Gastrocnemius medialis (tissue), 4 donors: ENCODE results near the gene DRGX. TPM values are rescaled to one million over a fixed set of nuclear protein-coding genes. Genes with fewer than 3 reads are reported as not detected.

Experiments
- ATAC-seq, 2 donors: fragments of 150-250 bp; one replicate each; pipeline ENCODE4 v1.9.1; 2016
- DNase-seq, 2 donors: peaks; one replicate each; pipeline ENCODE4 v3.0.0-alpha.2; 2019
- H3K27ac ChIP-seq, 4 donors: fragments of 200-600 bp; sonication (generic); 1 replicate in 1 of 4; 2 replicates in 3 of 4; pipeline ENCODE4 v1.5.1; 2016 to 2018; ENCODE audit warnings: mild to moderate bottlenecking in 2 of 4, moderate library complexity in 1 of 4
- H3K27me3 ChIP-seq, 3 donors: fragments of 200-600 bp; sonication (generic) in 2 of 3; 1 replicate in 1 of 3; 2 replicates in 2 of 3; pipeline versions ENCODE4 v1.5.1 to v1.6.0; 2016 to 2019; ENCODE audit warnings: mild to moderate bottlenecking in 1 of 3, moderate library complexity in 1 of 3
- H3K36me3 ChIP-seq, 2 donors: fragments of 200-600 bp; sonication (generic) in 1 of 2; one replicate each; pipeline ENCODE4 v1.5.1; 2017 to 2018
- H3K4me1 ChIP-seq, 2 donors: fragments of 200-600 bp; sonication (generic) in 1 of 2; one replicate each; pipeline ENCODE4 v1.5.1; 2016 to 2017; ENCODE audit warnings: mild to moderate bottlenecking in 2 of 2
- H3K4me3 ChIP-seq, 4 donors: fragments of 200-600 bp; sonication (generic) in 3 of 4; 1 replicate in 1 of 4; 2 replicates in 3 of 4; pipeline ENCODE4 v1.5.1; 2016 to 2019; ENCODE audit warnings: mild to moderate bottlenecking in 2 of 4
- H3K9me3 ChIP-seq, 3 donors: fragments of 200-600 bp; sonication (generic) in 2 of 3; 1 replicate in 1 of 3; 2 replicates in 2 of 3; pipeline ENCODE4 v1.5.1; 2016 to 2019
- POLR2A ChIP-seq, 2 donors: fragments of 450-650 bp; IDR thresholded peaks; one replicate each; pipeline ENCODE4 v1.6.1; 2017; ENCODE audit warnings: antibody characterized with exemption in 2 of 2, mild to moderate bottlenecking in 2 of 2, moderate library complexity in 2 of 2
- in situ Hi-C, 4 donors: fragments of 200-750 bp; cut with MboI; loops; one replicate each; pipeline versions ENCODE4 v1.15.0 to v1.8.0; 2017; ENCODE audit warnings: low sequenced_read_pairs in 4 of 4
- intact Hi-C: fragments of 100-400 bp; cut with DNase I; formaldehyde crosslinking; loops from one replicate; pipeline ENCODE4 v1.15.1; 2023; ENCODE audit warnings: low total_unique reads
- total RNA-seq, 4 donors: library from RNA; depleted of rRNA; stranded (reverse); fragments of >200 nt; gene quantifications; one replicate each; pipeline versions ENCODE4 v1.1.0 to v1.2.3, GENCODE V29; 2016
- TF ChIP-seq, protein P1 (sequence below), 5 experiments: fragments of 450-650 bp in 3 of 5; fragments of 200-600 bp in 2 of 5; sonication (generic) in 2 of 5; IDR thresholded peaks in 4 of 5; conservative IDR thresholded peaks in 1 of 5; 1 replicate in 4 of 5; 2 replicates in 1 of 5; pipeline ENCODE4 v1.5.1; 2016 to 2019; ENCODE audit warnings: antibody characterized with exemption in 5 of 5, mild to moderate bottlenecking in 3 of 5, moderate library complexity in 3 of 5

The DRGX gene
- total RNA-seq, 4 donors from 2014 or later: not detected

DNA sequence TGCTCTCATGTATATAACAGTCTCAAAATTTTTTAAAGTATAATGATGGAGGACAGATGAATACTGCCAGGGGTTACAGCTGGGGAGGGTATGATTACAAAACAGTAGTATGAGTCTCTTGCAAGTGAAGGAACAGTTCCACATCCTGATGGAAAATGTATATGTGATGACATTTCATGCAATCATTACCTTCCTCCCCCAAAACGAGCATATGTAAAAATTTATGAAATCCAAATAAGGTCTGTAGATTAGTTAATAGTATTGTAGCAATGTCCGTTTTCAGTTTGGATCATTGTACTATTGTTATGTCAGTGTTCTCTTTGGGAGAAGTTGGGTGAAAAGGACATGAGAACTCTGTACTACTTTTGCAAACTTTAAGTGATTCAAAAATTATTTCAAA is 38.0 kb downstream of the DRGX start:
- intact Hi-C loops (no loop called here), in situ Hi-C loops (loop anchor here in 1 of 4 donors (25.0 kb wide), 1 partner anchor 371 kb away; no protein-coding TSS in a partner anchor)
- H3K36me3 ChIP-seq: no peaks in the 10 kb centered on the region
- no peaks in the 10 kb centered on the region for H3K9me3 ChIP-seq
- ATAC-seq (no peak), DNase-seq (no peak)
- no peak overlapping the region for H3K4me3 ChIP-seq
- TF ChIP-seq POLR2A (IDR thresholded peaks at IDR 0.05): no peak
- TF ChIP-seq, protein P1, sequence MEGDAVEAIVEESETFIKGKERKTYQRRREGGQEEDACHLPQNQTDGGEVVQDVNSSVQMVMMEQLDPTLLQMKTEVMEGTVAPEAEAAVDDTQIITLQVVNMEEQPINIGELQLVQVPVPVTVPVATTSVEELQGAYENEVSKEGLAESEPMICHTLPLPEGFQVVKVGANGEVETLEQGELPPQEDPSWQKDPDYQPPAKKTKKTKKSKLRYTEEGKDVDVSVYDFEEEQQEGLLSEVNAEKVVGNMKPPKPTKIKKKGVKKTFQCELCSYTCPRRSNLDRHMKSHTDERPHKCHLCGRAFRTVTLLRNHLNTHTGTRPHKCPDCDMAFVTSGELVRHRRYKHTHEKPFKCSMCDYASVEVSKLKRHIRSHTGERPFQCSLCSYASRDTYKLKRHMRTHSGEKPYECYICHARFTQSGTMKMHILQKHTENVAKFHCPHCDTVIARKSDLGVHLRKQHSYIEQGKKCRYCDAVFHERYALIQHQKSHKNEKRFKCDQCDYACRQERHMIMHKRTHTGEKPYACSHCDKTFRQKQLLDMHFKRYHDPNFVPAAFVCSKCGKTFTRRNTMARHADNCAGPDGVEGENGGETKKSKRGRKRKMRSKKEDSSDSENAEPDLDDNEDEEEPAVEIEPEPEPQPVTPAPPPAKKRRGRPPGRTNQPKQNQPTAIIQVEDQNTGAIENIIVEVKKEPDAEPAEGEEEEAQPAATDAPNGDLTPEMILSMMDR (IDR thresholded peaks at IDR 0.05 in 4 of 5, conservative IDR thresholded peaks at IDR 0.05 in 1 of 5): no peak
- no peak overlapping the region for H3K27ac ChIP-seq
- no peaks in the 10 kb centered on the region for H3K27me3 ChIP-seq
- H3K4me1 ChIP-seq: no peaks in the 10 kb centered on the region

DNA sequence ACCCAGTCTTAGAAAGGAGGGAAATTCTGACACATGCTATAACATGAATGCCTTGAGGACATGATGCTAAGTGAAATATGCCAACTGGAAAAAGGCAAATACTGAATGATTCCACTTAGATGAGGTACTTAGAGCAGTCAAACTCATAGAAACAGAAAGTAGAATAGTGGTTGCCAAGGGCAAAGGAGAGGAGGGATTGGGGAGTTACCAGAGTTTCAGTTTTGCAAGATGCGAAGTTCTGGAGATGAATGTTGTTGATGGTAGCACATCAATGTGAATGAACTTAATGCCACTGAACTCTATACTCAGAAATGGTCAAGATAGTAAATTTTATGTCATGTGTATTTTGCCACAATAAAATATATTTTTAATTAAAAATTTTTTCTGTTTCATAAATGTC is 38.9 kb downstream of the DRGX start:
- no peaks in the 10 kb centered on the region for H3K36me3 ChIP-seq
- H3K4me3 ChIP-seq: no peak overlapping the region
- H3K4me1 ChIP-seq: no peaks in the 10 kb centered on the region
- H3K27me3 ChIP-seq: no peaks in the 10 kb centered on the region
- DNase-seq: no peak
- ATAC-seq: no peak
- intact Hi-C loops (no loop called here), in situ Hi-C loops (loop anchor here in 1 of 4 donors (25.0 kb wide), 1 partner anchor 370 kb away; no protein-coding TSS in a partner anchor)
- H3K9me3 ChIP-seq: no peaks in the 10 kb centered on the region
- H3K27ac ChIP-seq: no peak overlapping the region
- TF ChIP-seq, protein P1 (IDR thresholded peaks at IDR 0.05 in 4 of 5, conservative IDR thresholded peaks at IDR 0.05 in 1 of 5): no peak
- no peak for TF ChIP-seq POLR2A (IDR thresholded peaks at IDR 0.05)

DNA sequence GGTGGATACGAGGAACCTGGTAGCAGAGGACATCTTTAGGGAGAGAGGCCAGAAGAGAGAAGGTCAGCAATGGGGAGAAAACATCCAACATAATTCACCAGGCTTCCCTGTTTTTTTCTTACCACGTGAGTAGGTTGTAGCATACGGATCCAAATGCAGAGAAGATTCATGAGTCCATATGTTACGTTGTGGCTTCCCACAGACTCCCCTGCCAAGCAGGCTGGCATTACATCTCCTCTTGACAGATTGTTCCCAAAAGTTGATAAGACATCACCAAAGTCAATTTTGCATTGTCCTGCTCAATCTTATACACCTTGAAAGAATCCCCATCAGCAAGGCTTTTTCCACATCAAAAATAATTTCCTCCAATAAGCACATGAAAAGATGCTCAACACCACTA is 39.7 kb downstream of the DRGX start:
- no peaks in the 10 kb centered on the region for H3K27me3 ChIP-seq
- H3K27ac ChIP-seq: no peak overlapping the region
- H3K9me3 ChIP-seq: no peaks in the 10 kb centered on the region
- DNase-seq (no peak), ATAC-seq (no peak)
- H3K4me3 ChIP-seq: no peak overlapping the region
- TF ChIP-seq POLR2A (IDR thresholded peaks at IDR 0.05): no peak
- TF ChIP-seq, protein P1 (IDR thresholded peaks at IDR 0.05 in 4 of 5, conservative IDR thresholded peaks at IDR 0.05 in 1 of 5): no peak
- intact Hi-C loops (no loop called here), in situ Hi-C loops (loop anchor here in 1 of 4 donors (25.0 kb wide), 1 partner anchor 369 kb away; no protein-coding TSS in a partner anchor)
- no peaks in the 10 kb centered on the region for H3K4me1 ChIP-seq
- H3K36me3 ChIP-seq: no peaks in the 10 kb centered on the region

DNA sequence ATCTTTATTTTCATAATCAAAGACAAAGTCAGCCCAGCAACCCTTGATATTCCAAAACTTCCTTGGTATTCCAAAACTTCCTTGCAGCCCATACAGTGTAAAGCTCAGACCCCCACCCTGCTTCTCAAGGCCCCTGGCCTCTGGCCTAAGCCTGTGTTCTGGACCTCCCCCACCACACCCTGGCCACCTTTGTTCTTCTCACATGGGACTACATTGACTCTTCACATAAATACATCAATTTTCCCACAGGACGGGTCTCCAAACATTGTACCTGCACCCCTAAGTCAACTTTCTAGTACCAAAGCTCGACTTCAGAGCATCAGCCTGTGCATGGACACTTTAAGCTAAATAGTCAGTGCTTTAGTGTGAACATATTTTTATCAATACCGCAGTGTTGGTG is 40.7 kb downstream of the DRGX start:
- Histone ChIP-seq H3K36me3 (no peaks in the 10 kb centered on the region), H3K4me3 (no peak overlapping the region), H3K4me1 (no peaks in the 10 kb centered on the region), H3K27ac (no peak overlapping the region), H3K27me3 (no peaks in the 10 kb centered on the region), H3K9me3 (no peaks in the 10 kb centered on the region)
- DNase-seq (no peak), ATAC-seq (no peak)
- in situ Hi-C loops: loop anchor here in 1 of 4 donors (25.0 kb wide), 1 partner anchor 368 kb away; no protein-coding TSS in a partner anchor
- TF ChIP-seq POLR2A (IDR thresholded peaks at IDR 0.05): no peak
- TF ChIP-seq, protein P1 (IDR thresholded peaks at IDR 0.05 in 4 of 5, conservative IDR thresholded peaks at IDR 0.05 in 1 of 5): no peak
- intact Hi-C loops: no loop called here

DNA sequence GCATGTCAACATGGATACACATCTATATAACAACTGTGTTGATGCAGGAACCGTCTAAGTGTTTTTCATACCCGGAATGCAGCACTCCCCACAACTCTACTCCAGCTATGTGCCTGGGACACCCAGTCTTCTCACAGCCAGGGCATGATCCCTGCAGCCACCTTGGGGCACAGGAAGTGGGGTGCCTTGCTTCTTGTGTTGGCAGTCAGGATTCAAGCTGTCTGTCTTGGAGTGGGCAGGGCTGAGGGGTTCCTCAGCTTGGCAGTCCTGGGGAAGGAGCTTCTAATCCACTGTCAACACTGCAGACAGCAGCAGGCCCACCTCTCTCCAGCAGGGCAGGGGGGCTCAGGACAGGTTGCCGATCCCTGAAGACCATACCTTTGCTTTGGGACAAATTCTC is 41.3 kb downstream of the DRGX start:
- DNase-seq (no peak), ATAC-seq (no peak)
- Histone ChIP-seq H3K27ac (no peak overlapping the region), H3K36me3 (no peaks in the 10 kb centered on the region), H3K4me1 (no peaks in the 10 kb centered on the region), H3K27me3 (no peaks in the 10 kb centered on the region), H3K9me3 (no peaks in the 10 kb centered on the region), H3K4me3 (no peak overlapping the region)
- intact Hi-C loops (no loop called here), in situ Hi-C loops (loop anchor here in 1 of 4 donors (25.0 kb wide), 1 partner anchor 367 kb away; no protein-coding TSS in a partner anchor)
- TF ChIP-seq, protein P1 (IDR thresholded peaks at IDR 0.05 in 4 of 5, conservative IDR thresholded peaks at IDR 0.05 in 1 of 5): no peak
- TF ChIP-seq POLR2A (IDR thresholded peaks at IDR 0.05): no peak
